ENCODE results near the gene BRD4. TPM values are rescaled to one million over a fixed set of nuclear protein-coding genes. Genes with fewer than 3 reads are reported as not detected.

BRD4 gene
- total and polyA plus RNA-seq, 2 experiments from 2014 or later = 63.8 to 115 TPM

DNA sequence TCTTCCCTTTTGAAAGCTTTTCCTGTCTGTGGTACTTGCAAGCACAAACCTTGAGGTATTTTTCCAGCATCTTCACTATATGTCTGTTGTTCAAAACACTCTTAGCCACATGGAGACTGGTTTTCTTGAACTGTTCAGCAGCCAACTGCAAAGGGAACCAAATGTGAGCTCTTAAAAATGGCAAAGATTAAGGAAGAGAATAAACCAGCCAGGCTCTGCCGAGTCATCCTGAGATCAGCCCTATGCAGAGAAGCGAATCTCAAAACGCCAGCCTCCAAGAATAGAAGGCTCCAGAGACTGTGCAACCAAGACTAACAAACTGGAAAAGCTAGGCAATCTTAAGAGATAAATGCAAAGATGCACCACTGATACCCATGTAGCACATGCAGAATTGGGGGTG lies 26.6 kb upstream of the BRD4 start:
- ATAC-seq = no peak
- H3K27ac Mint-ChIP-seq = peak overlapping the region; percentile 52; the same call in 1 of the 2 replicates
- no peak overlapping the region for H3K4me3 Mint-ChIP-seq

More for the DNA sequence above, 26.6 kb upstream of the BRD4 start:
- Histone ChIP-seq H3K9me2 (ENCODE audit: insufficient read depth) (no peaks in the 10 kb centered on the region), H2AFZ (no peak overlapping the region), H3K27me3 (ENCODE audit: insufficient read depth) (no peaks in the 10 kb centered on the region), H3K79me2 (replicated peaks; ENCODE audit: insufficient read depth) (no peaks in the 10 kb centered on the region), H3K36me3 (ENCODE audit: insufficient read depth) (peaks cover 62% of the 10 kb centered on the region), H3K27ac (ENCODE audit: low read depth) (no peak overlapping the region), H3K4me1 (ENCODE audit: insufficient read depth) (no peaks in the 10 kb centered on the region), H4K20me1 (replicated peaks; ENCODE audit: insufficient read depth) (peaks cover 3% of the 10 kb centered on the region; the same call in 1 of the 2 replicates), H3K4me3 (no peak overlapping the region), H3F3A (replicated peaks; ENCODE audit: low read depth) (0 out of 2 replicates have a peak, but pooled peaks cover 8% of the 10 kb centered on the region), H3K4me2 (no peak overlapping the region)
- TF ChIP-seq ZNF331 (CRISPR knock-in tag; IDR thresholded peaks at IDR 0.05; ENCODE audit: low read depth) = no peak
- TF ChIP-seq, protein P1, sequence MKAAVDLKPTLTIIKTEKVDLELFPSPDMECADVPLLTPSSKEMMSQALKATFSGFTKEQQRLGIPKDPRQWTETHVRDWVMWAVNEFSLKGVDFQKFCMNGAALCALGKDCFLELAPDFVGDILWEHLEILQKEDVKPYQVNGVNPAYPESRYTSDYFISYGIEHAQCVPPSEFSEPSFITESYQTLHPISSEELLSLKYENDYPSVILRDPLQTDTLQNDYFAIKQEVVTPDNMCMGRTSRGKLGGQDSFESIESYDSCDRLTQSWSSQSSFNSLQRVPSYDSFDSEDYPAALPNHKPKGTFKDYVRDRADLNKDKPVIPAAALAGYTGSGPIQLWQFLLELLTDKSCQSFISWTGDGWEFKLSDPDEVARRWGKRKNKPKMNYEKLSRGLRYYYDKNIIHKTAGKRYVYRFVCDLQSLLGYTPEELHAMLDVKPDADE (IDR thresholded peaks at IDR 0.05) = no peak
- TF ChIP-seq, protein P2, sequence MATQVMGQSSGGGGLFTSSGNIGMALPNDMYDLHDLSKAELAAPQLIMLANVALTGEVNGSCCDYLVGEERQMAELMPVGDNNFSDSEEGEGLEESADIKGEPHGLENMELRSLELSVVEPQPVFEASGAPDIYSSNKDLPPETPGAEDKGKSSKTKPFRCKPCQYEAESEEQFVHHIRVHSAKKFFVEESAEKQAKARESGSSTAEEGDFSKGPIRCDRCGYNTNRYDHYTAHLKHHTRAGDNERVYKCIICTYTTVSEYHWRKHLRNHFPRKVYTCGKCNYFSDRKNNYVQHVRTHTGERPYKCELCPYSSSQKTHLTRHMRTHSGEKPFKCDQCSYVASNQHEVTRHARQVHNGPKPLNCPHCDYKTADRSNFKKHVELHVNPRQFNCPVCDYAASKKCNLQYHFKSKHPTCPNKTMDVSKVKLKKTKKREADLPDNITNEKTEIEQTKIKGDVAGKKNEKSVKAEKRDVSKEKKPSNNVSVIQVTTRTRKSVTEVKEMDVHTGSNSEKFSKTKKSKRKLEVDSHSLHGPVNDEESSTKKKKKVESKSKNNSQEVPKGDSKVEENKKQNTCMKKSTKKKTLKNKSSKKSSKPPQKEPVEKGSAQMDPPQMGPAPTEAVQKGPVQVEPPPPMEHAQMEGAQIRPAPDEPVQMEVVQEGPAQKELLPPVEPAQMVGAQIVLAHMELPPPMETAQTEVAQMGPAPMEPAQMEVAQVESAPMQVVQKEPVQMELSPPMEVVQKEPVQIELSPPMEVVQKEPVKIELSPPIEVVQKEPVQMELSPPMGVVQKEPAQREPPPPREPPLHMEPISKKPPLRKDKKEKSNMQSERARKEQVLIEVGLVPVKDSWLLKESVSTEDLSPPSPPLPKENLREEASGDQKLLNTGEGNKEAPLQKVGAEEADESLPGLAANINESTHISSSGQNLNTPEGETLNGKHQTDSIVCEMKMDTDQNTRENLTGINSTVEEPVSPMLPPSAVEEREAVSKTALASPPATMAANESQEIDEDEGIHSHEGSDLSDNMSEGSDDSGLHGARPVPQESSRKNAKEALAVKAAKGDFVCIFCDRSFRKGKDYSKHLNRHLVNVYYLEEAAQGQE (IDR thresholded peaks at IDR 0.05; ENCODE audit: unreplicated experiment) = no peak
- TF ChIP-seq POLR2AphosphoS5 (IDR thresholded peaks at IDR 0.05; ENCODE audit: low read depth) = no peak
- no peak for TF ChIP-seq JUNB (IDR thresholded peaks at IDR 0.05; ENCODE audit: unreplicated experiment)
- TF ChIP-seq CREB1 (CRISPR knock-in tag; IDR thresholded peaks at IDR 0.05; ENCODE audit: low read depth) = no peak
- TF ChIP-seq STAT1 (IDR thresholded peaks at IDR 0.05; ENCODE audit: unreplicated experiment) = no peak
- TF ChIP-seq NANOG (IDR thresholded peaks at IDR 0.05; ENCODE audit: borderline replicate concordance) = no peak
- no peak for TF ChIP-seq EZH2phosphoT487 (IDR thresholded peaks at IDR 0.05; ENCODE audit: unreplicated experiment)
- no peak for TF ChIP-seq ZNF114 (CRISPR knock-in tag; IDR thresholded peaks at IDR 0.05)
- no peak for TF ChIP-seq ZNF462 (CRISPR knock-in tag; IDR thresholded peaks at IDR 0.05)
- TF ChIP-seq EZH2 (IDR thresholded peaks at IDR 0.05; ENCODE audit: low read depth, unreplicated experiment) = no peak
- TF ChIP-seq, protein P3, sequence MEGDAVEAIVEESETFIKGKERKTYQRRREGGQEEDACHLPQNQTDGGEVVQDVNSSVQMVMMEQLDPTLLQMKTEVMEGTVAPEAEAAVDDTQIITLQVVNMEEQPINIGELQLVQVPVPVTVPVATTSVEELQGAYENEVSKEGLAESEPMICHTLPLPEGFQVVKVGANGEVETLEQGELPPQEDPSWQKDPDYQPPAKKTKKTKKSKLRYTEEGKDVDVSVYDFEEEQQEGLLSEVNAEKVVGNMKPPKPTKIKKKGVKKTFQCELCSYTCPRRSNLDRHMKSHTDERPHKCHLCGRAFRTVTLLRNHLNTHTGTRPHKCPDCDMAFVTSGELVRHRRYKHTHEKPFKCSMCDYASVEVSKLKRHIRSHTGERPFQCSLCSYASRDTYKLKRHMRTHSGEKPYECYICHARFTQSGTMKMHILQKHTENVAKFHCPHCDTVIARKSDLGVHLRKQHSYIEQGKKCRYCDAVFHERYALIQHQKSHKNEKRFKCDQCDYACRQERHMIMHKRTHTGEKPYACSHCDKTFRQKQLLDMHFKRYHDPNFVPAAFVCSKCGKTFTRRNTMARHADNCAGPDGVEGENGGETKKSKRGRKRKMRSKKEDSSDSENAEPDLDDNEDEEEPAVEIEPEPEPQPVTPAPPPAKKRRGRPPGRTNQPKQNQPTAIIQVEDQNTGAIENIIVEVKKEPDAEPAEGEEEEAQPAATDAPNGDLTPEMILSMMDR (conservative IDR thresholded peaks at IDR 0.05; ENCODE audit: low read depth in 2 of 2) = no peak
- Mint-ChIP-seq H3K36me3 (ENCODE audit: low read depth) (peaks cover 82% of the 10 kb centered on the region), H3K27me3 (ENCODE audit: insufficient read depth, low read depth, poor library complexity) (peaks cover 8% of the 10 kb centered on the region), H3K4me1 (no peaks in the 10 kb centered on the region), H3K9me3 (peaks cover 15% of the 10 kb centered on the region)
- no peak for DNase-seq (ENCODE audit: low spot score)
